ENCODE data around the gene ABHD12. TPM values are rescaled to one million over a fixed set of nuclear protein-coding genes. Genes with fewer than 3 reads are reported as not detected.
A peak's percentile ranks its signal among the peaks of the same experiment; 100 is the strongest.

ABHD12 gene
- total RNA-seq, 1 experiment from 2014 or later = 40.6 TPM

GRCh38 chr20:25273541-25274358, 116.9 kb downstream of the ABHD12 start:
- TF ChIP-seq EZH2 (IDR thresholded peaks at IDR 0.05; ENCODE audit: borderline replicate concordance, low read depth, low read length, poor library complexity, severe bottlenecking) = no peak
- DNase-seq (ENCODE audit: low spot score) = no peak
- intact Hi-C loops (cut with micrococcal nuclease; ENCODE audit: unreplicated experiment) = no loop called here
- no peak overlapping the region for H3K27ac ChIP-seq (ENCODE audit: low read depth, low read length, poor library complexity, severe bottlenecking)
- no TSS peak for BruUV-seq (replicated peaks)
- H3K4me1 ChIP-seq (ENCODE audit: insufficient read depth, low read length, poor library complexity, severe bottlenecking) = no peaks in the 10 kb centered on the region
- POLR2A ChIA-PET (ENCODE audit: low non-redundant PET) = no interaction called here
- H3K4me3 ChIP-seq (ENCODE audit: low read depth, low read length, poor library complexity, severe bottlenecking) = no peak overlapping the region
- H3K27me3 ChIP-seq (replicated peaks; ENCODE audit: insufficient read depth, low read depth, low read length, poor library complexity) = no peaks in the 10 kb centered on the region
- CTCF ChIA-PET = no interaction called here
- H3K9me3 ChIP-seq (ENCODE audit: low read depth, low read length, poor library complexity, severe bottlenecking) = no peaks in the 10 kb centered on the region
- H3K36me3 ChIP-seq (ENCODE audit: insufficient read depth, low read length, poor library complexity, severe bottlenecking) = peaks cover 12% of the 10 kb centered on the region

GRCh38 chr20:25273046-25273445, 117.6 kb downstream of the ABHD12 start:
- ChIA-PET POLR2A (ENCODE audit: low non-redundant PET) (no interaction called here), CTCF (no interaction called here)
- no peaks in the 10 kb centered on the region for H3K27me3 ChIP-seq (replicated peaks; ENCODE audit: insufficient read depth, low read depth, low read length, poor library complexity)
- no peaks in the 10 kb centered on the region for H3K9me3 ChIP-seq (ENCODE audit: low read depth, low read length, poor library complexity, severe bottlenecking)
- intact Hi-C loops (cut with micrococcal nuclease; ENCODE audit: unreplicated experiment) = no loop called here
- peaks cover 12% of the 10 kb centered on the region for H3K36me3 ChIP-seq (ENCODE audit: insufficient read depth, low read length, poor library complexity, severe bottlenecking)
- H3K4me1 ChIP-seq (ENCODE audit: insufficient read depth, low read length, poor library complexity, severe bottlenecking) = no peaks in the 10 kb centered on the region
- H3K27ac ChIP-seq (ENCODE audit: low read depth, low read length, poor library complexity, severe bottlenecking) = peak overlapping the region; percentile 20
- TF ChIP-seq CTCF (conservative IDR thresholded peaks at IDR 0.05; ENCODE audit: low read depth, low read length) (no peak), EZH2 (IDR thresholded peaks at IDR 0.05; ENCODE audit: borderline replicate concordance, low read depth, low read length, poor library complexity, severe bottlenecking) (no peak)
- no peak for DNase-seq (ENCODE audit: low spot score)
- BruUV-seq (replicated peaks) = no TSS peak
- no peak overlapping the region for H3K4me3 ChIP-seq (ENCODE audit: low read depth, low read length, poor library complexity, severe bottlenecking)

GRCh38 chr20:25272223-25273000, 118.2 kb downstream of the ABHD12 start:
- Histone ChIP-seq H3K27ac (ENCODE audit: low read depth, low read length, poor library complexity, severe bottlenecking) (no peak overlapping the region), H3K9me3 (ENCODE audit: low read depth, low read length, poor library complexity, severe bottlenecking) (no peaks in the 10 kb centered on the region), H3K4me1 (ENCODE audit: insufficient read depth, low read length, poor library complexity, severe bottlenecking) (no peaks in the 10 kb centered on the region), H3K36me3 (ENCODE audit: insufficient read depth, low read length, poor library complexity, severe bottlenecking) (peaks cover 12% of the 10 kb centered on the region), H3K4me3 (ENCODE audit: low read depth, low read length, poor library complexity, severe bottlenecking) (no peak overlapping the region), H3K27me3 (replicated peaks; ENCODE audit: insufficient read depth, low read depth, low read length, poor library complexity) (no peaks in the 10 kb centered on the region)
- no peak for TF ChIP-seq EZH2 (IDR thresholded peaks at IDR 0.05; ENCODE audit: borderline replicate concordance, low read depth, low read length, poor library complexity, severe bottlenecking)
- TF ChIP-seq CTCF (conservative IDR thresholded peaks at IDR 0.05; ENCODE audit: low read depth, low read length) = no peak
- ChIA-PET CTCF (no interaction called here), POLR2A (ENCODE audit: low non-redundant PET) (no interaction called here)
- intact Hi-C loops (cut with micrococcal nuclease; ENCODE audit: unreplicated experiment) = no loop called here
- BruUV-seq (replicated peaks) = no TSS peak
- DNase-seq (ENCODE audit: low spot score) = no peak

Measured in A673 (cell line).